Activated B cell treated with CpG ODN at 0.5 μM for 24 hours (primary cell): ENCODE measurements around the gene CPSF2. TPM values are rescaled to one million over a fixed set of nuclear protein-coding genes. Genes with fewer than 3 reads are reported as not detected.

Source experiments
- ATAC-seq: fragments of 200-7000 bp; cut with Tn5 transposase; one replicate; pipeline ENCODE4 v1.10.0; 2021; ENCODE audit warnings: low read depth, mild to moderate bottlenecking, moderate library complexity
- CTCF ChIA-PET: fragments of 350-600 bp; sonication (Branson Sonifier 250); formaldehyde crosslinking; loops from one replicate; lab custom pipeline; 2021; ENCODE audit warnings: antibody characterized with exemption; lab: Charles Lee
- POLR2A ChIA-PET: fragments of 350-600 bp; sonication (Branson Sonifier 250); formaldehyde crosslinking; loops from one replicate; lab custom pipeline; 2021; ENCODE audit warnings: antibody characterized with exemption; lab: Charles Lee
- DNase-seq: peaks from one replicate; pipeline ENCODE4 v3.0.0; 2022
- H3K27ac Mint-ChIP-seq: one replicate; pipeline ENCODE4 v1.8.0; 2020; ENCODE audit warnings: mixed read lengths
- H3K27me3 Mint-ChIP-seq: one replicate; pipeline ENCODE4 v1.8.0; 2021; ENCODE audit warnings: mixed read lengths
- H3K36me3 Mint-ChIP-seq: one replicate; pipeline ENCODE4 v1.8.0; 2021; ENCODE audit warnings: low read depth, mixed read lengths
- H3K4me1 Mint-ChIP-seq: one replicate; pipeline ENCODE4 v1.8.0; 2021; ENCODE audit warnings: mixed read lengths
- H3K4me3 Mint-ChIP-seq: one replicate; pipeline ENCODE4 v1.8.0; 2020; ENCODE audit warnings: mild to moderate bottlenecking, mixed read lengths
- H3K9me3 Mint-ChIP-seq: one replicate; pipeline ENCODE4 v1.8.0; 2020; ENCODE audit warnings: mixed read lengths
- CTCF ChIP-seq: fragments of 200-600 bp; IDR thresholded peaks from one replicate; pipeline ENCODE4 v1.8.0; 2022; ENCODE audit warnings: antibody characterized with exemption, mild to moderate bottlenecking
- intact Hi-C: fragments of 100-400 bp; cut with micrococcal nuclease; formaldehyde crosslinking; loops from one replicate; pipeline ENCODE4 v1.15.1; 2024
- total RNA-seq: library from RNA; stranded (reverse); gene quantifications from 2 replicates; pipeline ENCODE4 v1.2.3, GENCODE V29; 2022

CPSF2 gene
- 46.9 and 53.2 TPM in 2 replicates for total RNA-seq

- intact Hi-C loops = loop anchor here (1.0 to 5.0 kb wide), 5 partner anchors 16 to 1740 kb away; partner anchors contain the start of genes ATXN3, GOLGA5 and TRIP11
- peaks cover 35% of the 10 kb centered on the region for H3K4me1 Mint-ChIP-seq
- H3K4me3 Mint-ChIP-seq = peak within 1 kb of the TSS; percentile 100
- H3K36me3 Mint-ChIP-seq = peaks cover 21% of the 10 kb centered on the region
- no peaks in the 10 kb centered on the region for H3K27me3 Mint-ChIP-seq
- peak; percentile 92 for ATAC-seq
- POLR2A ChIA-PET = interaction anchor here (0.5 to 6.6 kb wide), 35 partner anchors 9 to 1738 kb away, joined by 3 to 141 read pairs (median 4); partner anchors contain the start of genes ATXN3, GOLGA5, LGMN and LYSET
- DNase-seq = peak; percentile 78
- no peaks in the 10 kb centered on the region for H3K9me3 Mint-ChIP-seq
- CTCF ChIA-PET = interaction anchor here (0.7 to 2.8 kb wide), 4 partner anchors 12 to 565 kb away, joined by 3 to 18 read pairs (median 3); partner anchors contain the start of gene ATXN3
- H3K27ac Mint-ChIP-seq = peak within 1 kb of the TSS; percentile 100
- TF ChIP-seq CTCF = no peak
Measured at GRCh38 chr14:92121670-92122350, at the start of gene CPSF2, which contains the start of gene NDUFB1. Gene CPSF2, plus strand, starts transcription at chr14:92121969. Its CDS starts 9,016 bp downstream, at chr14:92130985. Gene NDUFB1, minus strand, starts transcription at chr14:92121706. Its CDS starts 4,069 bp downstream, at chr14:92117637.

- Mint-ChIP-seq H3K4me1 (no peaks in the 10 kb centered on the region), H3K36me3 (peaks cover 65% of the 10 kb centered on the region), H3K4me3 (no peak overlapping the region), H3K27ac (no peak overlapping the region), H3K9me3 (no peaks in the 10 kb centered on the region), H3K27me3 (no peaks in the 10 kb centered on the region)
- ChIA-PET CTCF (no interaction called here), POLR2A (no interaction called here)
- DNase-seq = no peak
- ATAC-seq = no peak
- no peak for TF ChIP-seq CTCF
- intact Hi-C loops = no loop called here
Measured at GRCh38 chr14:92074555-92074954, 47.2 kb upstream of the CPSF2 start.

- Mint-ChIP-seq H3K27me3 (no peaks in the 10 kb centered on the region), H3K9me3 (no peaks in the 10 kb centered on the region), H3K27ac (no peak overlapping the region), H3K4me1 (no peaks in the 10 kb centered on the region), H3K4me3 (no peak overlapping the region), H3K36me3 (peaks cover 59% of the 10 kb centered on the region)
- ATAC-seq (no peak), DNase-seq (no peak)
- CTCF ChIA-PET = no interaction called here
- POLR2A ChIA-PET = interaction anchor here (0.7 kb wide), 1 partner anchor 19 kb away, joined by 3 read pairs; no protein-coding TSS in a partner anchor
- no peak for TF ChIP-seq CTCF
- intact Hi-C loops = no loop called here
Measured at GRCh38 chr14:92088494-92088893, 33.3 kb upstream of the CPSF2 start.

GRCh38 chr14:92093320-92093719 is 28.4 kb upstream of the CPSF2 start:
- ChIA-PET POLR2A (interaction anchor here (0.6 kb wide), 2 partner anchors 15 to 81 kb away, joined by 3 read pairs; no protein-coding TSS in a partner anchor), CTCF (no interaction called here)
- Mint-ChIP-seq H3K4me1 (no peaks in the 10 kb centered on the region), H3K27me3 (no peaks in the 10 kb centered on the region), H3K36me3 (peaks cover 35% of the 10 kb centered on the region), H3K27ac (no peak overlapping the region), H3K9me3 (no peaks in the 10 kb centered on the region), H3K4me3 (no peak overlapping the region)
- intact Hi-C loops = loop anchor here (2.0 kb wide), 1 partner anchor 363 kb away; no protein-coding TSS in a partner anchor
- DNase-seq = no peak
- TF ChIP-seq CTCF = no peak
- ATAC-seq = no peak

- DNase-seq (no peak), ATAC-seq (no peak)
- ChIA-PET CTCF (no interaction called here), POLR2A (interaction anchor here (1.6 kb wide), 1 partner anchor 23 kb away, joined by 3 read pairs; the partner anchor contains the start of gene CPSF2)
- no peak for TF ChIP-seq CTCF
- H3K36me3 Mint-ChIP-seq = peaks cover 10% of the 10 kb centered on the region
- no peaks in the 10 kb centered on the region for H3K9me3 Mint-ChIP-seq
- intact Hi-C loops = loop anchor here (10.0 kb wide), 1 partner anchor 1085 kb away; the partner anchor contains the start of genes LYSET and MOAP1
- H3K4me1 Mint-ChIP-seq = peaks cover 29% of the 10 kb centered on the region
- no peak overlapping the region for H3K4me3 Mint-ChIP-seq
- no peaks in the 10 kb centered on the region for H3K27me3 Mint-ChIP-seq
- H3K27ac Mint-ChIP-seq = no peak overlapping the region
Measured at GRCh38 chr14:92099802-92100201, 22.0 kb upstream of the CPSF2 start.
